H9 (cell line): ENCODE data around the gene WNT6. TPM values are rescaled to one million over a fixed set of nuclear protein-coding genes. Genes with fewer than 3 reads are reported as not detected.

Experiments used
- DNase-seq: peaks from one replicate; pipeline ENCODE4 v3.0.0-alpha.2; 2017
- H2AFZ ChIP-seq: one replicate; pipeline ENCODE4 v1.6.1; 2013; ENCODE audit warnings: mild to moderate bottlenecking, low read length, control low read depth, moderate library complexity
- H2AK5ac ChIP-seq: 2 replicates; pipeline ENCODE4 v1.6.1; 2013; ENCODE audit warnings: low read length, control low read depth, mixed read lengths; ENCODE audit not compliant: insufficient read length
- H2BK120ac ChIP-seq: one replicate; pipeline ENCODE4 v1.6.1; 2013; ENCODE audit warnings: low read depth, mild to moderate bottlenecking, low read length, control low read depth, inconsistent platforms; ENCODE audit not compliant: poor library complexity, severe bottlenecking
- H2BK12ac ChIP-seq: 2 replicates; pipeline ENCODE4 v1.6.1; 2013; ENCODE audit warnings: low read length, control low read depth, mixed read lengths, low read depth; ENCODE audit not compliant: insufficient read length
- H2BK15ac ChIP-seq: 2 replicates; pipeline ENCODE4 v1.6.1; 2013; ENCODE audit warnings: low read depth, low read length, control low read depth
- H2BK20ac ChIP-seq: one replicate; pipeline ENCODE4 v1.6.1; 2013; ENCODE audit warnings: low read depth, mild to moderate bottlenecking, low read length, control low read depth, inconsistent platforms; ENCODE audit not compliant: poor library complexity, severe bottlenecking
- H2BK5ac ChIP-seq: 2 replicates; pipeline ENCODE4 v1.6.1; 2013; ENCODE audit warnings: low read length, control low read depth, mixed read lengths; ENCODE audit not compliant: insufficient read length
- H3K14ac ChIP-seq: 2 replicates; pipeline ENCODE4 v1.6.1; 2013; ENCODE audit warnings: low read length, control low read depth; ENCODE audit not compliant: insufficient read depth
- H3K18ac ChIP-seq: 2 replicates; pipeline ENCODE4 v1.6.1; 2013; ENCODE audit warnings: low read depth, mild to moderate bottlenecking, mixed read lengths, low read length, control low read depth; ENCODE audit not compliant: insufficient read length
- H3K23ac ChIP-seq: 2 replicates; pipeline ENCODE4 v1.6.1; 2013; ENCODE audit warnings: low read length, control low read depth, mixed read lengths, low read depth; ENCODE audit not compliant: insufficient read length
- H3K23me2 ChIP-seq: 2 replicates; pipeline ENCODE4 v1.6.1; 2013; ENCODE audit warnings: low read depth, mild to moderate bottlenecking, mixed read lengths, low read length, control low read depth; ENCODE audit not compliant: insufficient read length, poor library complexity, severe bottlenecking
- H3K27ac ChIP-seq: 2 replicates; pipeline ENCODE4 v1.5.1; 2013; ENCODE audit warnings: low read length, control low read depth, mixed read lengths, low read depth; ENCODE audit not compliant: insufficient read length
- H3K27me3 ChIP-seq: 2 replicates; pipeline ENCODE4 v1.6.1; 2013; ENCODE audit warnings: low read length, control low read depth, inconsistent platforms; ENCODE audit not compliant: insufficient read depth
- H3K4ac ChIP-seq: 2 replicates; pipeline ENCODE4 v1.6.1; 2013; ENCODE audit warnings: low read depth, mild to moderate bottlenecking, control low read depth, inconsistent platforms, low read length, moderate library complexity
- H3K4me1 ChIP-seq: 2 replicates; pipeline ENCODE4 v1.6.1; 2013; ENCODE audit warnings: low read length, control low read depth, inconsistent platforms; ENCODE audit not compliant: insufficient read depth
- H3K4me2 ChIP-seq: 2 replicates; pipeline ENCODE4 v1.6.1; 2013; ENCODE audit warnings: low read length, control low read depth, mixed read lengths; ENCODE audit not compliant: insufficient read length, insufficient read depth
- H3K56ac ChIP-seq: 2 replicates; pipeline ENCODE4 v1.6.1; 2013; ENCODE audit warnings: low read depth, mild to moderate bottlenecking, mixed read lengths, low read length, control low read depth; ENCODE audit not compliant: insufficient read length
- H3K79me1 ChIP-seq: 2 replicates; pipeline ENCODE4 v1.6.1; 2013; ENCODE audit warnings: low read depth, mild to moderate bottlenecking, moderate library complexity, low read length, control low read depth, inconsistent platforms; ENCODE audit not compliant: insufficient read depth, poor library complexity, severe bottlenecking
- H3K79me2 ChIP-seq: 2 replicates; pipeline ENCODE4 v1.6.1; 2013; ENCODE audit warnings: low read length, control low read depth, inconsistent platforms; ENCODE audit not compliant: insufficient read depth
- H3K9ac ChIP-seq: 2 replicates; pipeline ENCODE4 v1.6.1; 2013; ENCODE audit warnings: low read length, control low read depth, mixed read lengths; ENCODE audit not compliant: insufficient read length; ENCODE audit errors: extremely low read depth
- H3K9me3 ChIP-seq: one replicate; pipeline ENCODE4 v1.6.1; 2013; ENCODE audit warnings: low read depth, low read length, inconsistent platforms; ENCODE audit not compliant: control insufficient read depth
- H3T11ph ChIP-seq: one replicate; pipeline ENCODE4 v1.6.1; 2013; ENCODE audit warnings: mild to moderate bottlenecking, low read length, control low read depth, inconsistent platforms
- H4K20me1 ChIP-seq: one replicate; pipeline ENCODE4 v1.6.1; 2013; ENCODE audit not compliant: control insufficient read depth, insufficient read length, insufficient read depth
- H4K5ac ChIP-seq: 2 replicates; pipeline ENCODE4 v1.6.1; 2013; ENCODE audit warnings: low read depth, mild to moderate bottlenecking, mixed read lengths, low read length, control low read depth; ENCODE audit not compliant: insufficient read length
- H4K8ac ChIP-seq: replicated peaks from 2 replicates; pipeline ENCODE4 v1.6.1; 2013; ENCODE audit warnings: low read length, control low read depth, mixed read lengths, low read depth; ENCODE audit not compliant: insufficient read length
- H4K91ac ChIP-seq: 2 replicates; pipeline ENCODE4 v1.6.1; 2013; ENCODE audit warnings: low read depth, mild to moderate bottlenecking, moderate library complexity, mixed read lengths, low read length, control low read depth; ENCODE audit not compliant: insufficient read length
- H3K27ac Mint-ChIP-seq, 3 experiments: 2 replicates in 2 of 3; 3 replicates in 1 of 3; pipeline ENCODE4 v1.8.0; 2020 to 2021; ENCODE audit warnings: mixed read lengths in 3 of 3, mild to moderate bottlenecking in 1 of 3, moderate library complexity in 1 of 3
- H3K27me3 Mint-ChIP-seq: 2 replicates; pipeline ENCODE4 v1.8.0; 2021; ENCODE audit warnings: low read depth, mild to moderate bottlenecking, moderate library complexity, mixed read lengths
- H3K36me3 Mint-ChIP-seq, 3 experiments: 2 replicates in 2 of 3; 3 replicates in 1 of 3; pipeline ENCODE4 v1.8.0; 2020 to 2021; ENCODE audit warnings: low read depth in 3 of 3, mixed read lengths in 3 of 3; ENCODE audit not compliant: insufficient read depth in 1 of 3
- H3K4me1 Mint-ChIP-seq, 2 experiments: 2 replicates each; pipeline ENCODE4 v1.8.0; 2020; ENCODE audit warnings: mixed read lengths in 2 of 2
- H3K4me3 Mint-ChIP-seq, 2 experiments: 2 replicates in 1 of 2; 3 replicates in 1 of 2; pipeline ENCODE4 v1.8.0; 2020 to 2021; ENCODE audit warnings: mild to moderate bottlenecking in 2 of 2, mixed read lengths in 2 of 2, moderate library complexity in 1 of 2
- H3K9me3 Mint-ChIP-seq, 2 experiments: 2 replicates in 1 of 2; 3 replicates in 1 of 2; pipeline ENCODE4 v1.8.0; 2020; ENCODE audit warnings: mild to moderate bottlenecking in 2 of 2, mixed read lengths in 2 of 2, moderate library complexity in 1 of 2
- CTCF ChIP-seq: fragments of 200-600 bp; sonication (generic); conservative IDR thresholded peaks from 3 replicates; pipeline ENCODE4 v1.8.0; 2021; ENCODE audit warnings: antibody characterized with exemption, mild to moderate bottlenecking
- WGBS: extraction: QIAGEN DNeasy Blood & Tissue Kit; methylation state at CpG from one replicate; pipeline ENCODE4 v1.1.7; 2013; ENCODE audit warnings: missing lambda C conversion rate, low lambda C conversion rate, mixed read lengths; ENCODE audit not compliant: insufficient read length; ENCODE audit errors: extremely low coverage; 5-methylcytosine and 5-hydroxymethylcytosine counted together
- total RNA-seq: library from RNA; stranded (reverse); gene quantifications from 2 replicates; pipeline ENCODE4 v1.2.1, GENCODE V29; 2021

The WNT6 gene
- total RNA-seq, 1 experiment from 2014 or later, result not detected

- H3K23me2 ChIP-seq, result no peaks in the 10 kb centered on the region
- H3K9me3 ChIP-seq, result no peaks in the 10 kb centered on the region
- H3T11ph ChIP-seq, result no peak within 1 kb of the TSS
- peaks cover 2% of the 10 kb centered on the region for H4K20me1 ChIP-seq
- H3K9ac ChIP-seq, result no peak within 1 kb of the TSS
- no peak within 1 kb of the TSS for H2BK120ac ChIP-seq
- no peak within 1 kb of the TSS for H3K56ac ChIP-seq
- no peak within 1 kb of the TSS for H2BK12ac ChIP-seq
- Mint-ChIP-seq H3K36me3 (no peaks in the 10 kb centered on the region; a peak in 1 of 7 replicates), H3K9me3 (peaks cover 2 to 4% of the 10 kb centered on the region in 2 experiments; a peak in 4 of 5 replicates), H3K4me3 (peak within 1 kb of the TSS; percentile 50 to 68), H3K27ac (no peak within 1 kb of the TSS), H3K4me1 (peaks cover 19 to 30% of the 10 kb centered on the region in 2 experiments), H3K27me3 (peaks cover 97% of the 10 kb centered on the region)
- WGBS, result no CpG with 5 or more reads among the region's 58 CpGs
- H4K8ac ChIP-seq, result no peak within 1 kb of the TSS
- no peak within 1 kb of the TSS for H2BK20ac ChIP-seq
- peaks cover 91% of the 10 kb centered on the region for H3K27me3 ChIP-seq
- H4K91ac ChIP-seq, result no peak within 1 kb of the TSS
- no peak within 1 kb of the TSS for H3K4ac ChIP-seq
- H3K14ac ChIP-seq, result no peak within 1 kb of the TSS
- H3K18ac ChIP-seq, result no peak within 1 kb of the TSS
- H3K79me1 ChIP-seq, result no peaks in the 10 kb centered on the region
- no peak within 1 kb of the TSS for H2AFZ ChIP-seq
- no peaks in the 10 kb centered on the region for H3K79me2 ChIP-seq
- no peak within 1 kb of the TSS for H2BK15ac ChIP-seq
- TF ChIP-seq CTCF, result no peak
- H3K27ac ChIP-seq, result no peak within 1 kb of the TSS
- H3K4me1 ChIP-seq, result no peaks in the 10 kb centered on the region
- H2AK5ac ChIP-seq, result no peak within 1 kb of the TSS
- no peak within 1 kb of the TSS for H4K5ac ChIP-seq
- H3K23ac ChIP-seq, result no peak within 1 kb of the TSS
- DNase-seq, result peak; percentile 57
- peak within 1 kb of the TSS; percentile 14 for H3K4me2 ChIP-seq
- H2BK5ac ChIP-seq, result no peak within 1 kb of the TSS
Measured at GRCh38 chr2:218880102-218880858, 20.7 kb downstream of the WNT6 start, which contains the start of gene WNT10A. Gene WNT10A (plus strand): TSS chr2:218880852. CDS start chr2:218880996, 144 bp downstream.
